ENCODE results near the gene KLK4. TPM values are rescaled to one million over a fixed set of nuclear protein-coding genes. Genes with fewer than 3 reads are reported as not detected.

The KLK4 gene
- total RNA-seq, 1 experiment from 2014 or later, result 0.84 TPM

GRCh38 chr19:50932018-50932689 lies 21.0 kb upstream of the KLK4 start:
- no TSS peak for BruUV-seq (replicated peaks)
- Histone ChIP-seq H3K4me3 (replicated peaks in 1 of 2; ENCODE audit: low read depth in 1 of 2, low read length in 2 of 2) (peak overlapping the region; percentile 6 to 43; a peak in 2 of 4 replicates), H4K20me1 (ENCODE audit: insufficient read depth) (no peaks in the 10 kb centered on the region), H3K4me1 (ENCODE audit: control insufficient read depth in 1 of 2, insufficient read depth in 2 of 2, low read length in 2 of 2) (peaks cover 47 to 54% of the 10 kb centered on the region in 2 experiments), H2AFZ (ENCODE audit: low read depth, low read length, poor library complexity, severe bottlenecking) (peak overlapping the region; percentile 63), H3K36me3 (ENCODE audit: control insufficient read depth in 1 of 2, insufficient read depth in 2 of 2, low read length in 2 of 2) (no peaks in the 10 kb centered on the region), H3K9me2 (ENCODE audit: insufficient read depth) (no peaks in the 10 kb centered on the region), H3K27me3 (ENCODE audit: insufficient read depth, low read length) (no peaks in the 10 kb centered on the region), H3K4me2 (ENCODE audit: low read length) (peak overlapping the region; percentile 82), H3K9me3 (ENCODE audit: control insufficient read depth in 1 of 2, insufficient read depth in 1 of 2, low read depth in 1 of 2, low read length in 2 of 2) (no peaks in the 10 kb centered on the region), H3K27ac (ENCODE audit: low read depth, low read length) (peak overlapping the region; percentile 78), H3K9ac (ENCODE audit: low read length) (peak overlapping the region; percentile 34), H3K79me2 (ENCODE audit: insufficient read depth, low read length) (no peaks in the 10 kb centered on the region)
- RAD21 ChIA-PET (ENCODE audit: low non-redundant PET in 1 of 2, low total read pairs in 2 of 2, uncharacterized antibody in 2 of 2, unreplicated experiment in 2 of 2), result interaction anchor here in 1 of 2 experiments (1.4 kb wide), 1 partner anchor 85 kb away, joined by 4 read pairs; no protein-coding TSS in a partner anchor
- CTCF ChIA-PET, result interaction anchor here (0.7 to 10.4 kb wide), 3 partner anchors 10 to 85 kb away, joined by 4 to 62 read pairs (median 15); no protein-coding TSS in a partner anchor
- POLR2A ChIA-PET, result interaction anchor here (0.7 to 1.4 kb wide), 2 partner anchors 51 to 85 kb away, joined by 4 to 6 read pairs; partner anchors contain the start of gene KLK7
- peak; percentile 87 for ATAC-seq
- intact Hi-C loops (cut with micrococcal nuclease), result loop anchor here (1.0 to 2.0 kb wide), 3 partner anchors 37 to 84 kb away; partner anchors contain the start of genes KLK6 and KLK8
- peak; percentile 93 for DNase-seq (ENCODE audit: low read depth, low spot score)
- TF ChIP-seq POLR2AphosphoS5 (IDR thresholded peaks at IDR 0.05; ENCODE audit: low read depth, low read length), result no peak; the same call in 1 of the 2 replicates
- TF ChIP-seq FOSL1 (IDR thresholded peaks at IDR 0.05; ENCODE audit: low read depth), result peak; percentile 72
- peak; percentile 58; the same call in 1 of the 2 replicates for TF ChIP-seq MAX (IDR thresholded peaks at IDR 0.05)
- no peak for TF ChIP-seq ZBTB33 (IDR thresholded peaks at IDR 0.05; ENCODE audit: extremely low read depth, insufficient replicate concordance, low read length)
- no peak for TF ChIP-seq ELF1 (IDR thresholded peaks at IDR 0.05; ENCODE audit: borderline replicate concordance, low read depth)
- peak; percentile 81 for TF ChIP-seq SIN3A (IDR thresholded peaks at IDR 0.05; ENCODE audit: low read depth)
- peak; percentile 37 for TF ChIP-seq RAD21 (IDR thresholded peaks at IDR 0.05; ENCODE audit: low read depth)
- TF ChIP-seq CEBPB (IDR thresholded peaks at IDR 0.05; ENCODE audit: low read depth), result peak; percentile 70
- peak; percentile 92 for TF ChIP-seq EGR1 (IDR thresholded peaks at IDR 0.05; ENCODE audit: low read depth)
- no peak for TF ChIP-seq ATF3 (IDR thresholded peaks at IDR 0.05)
- TF ChIP-seq SP1 (IDR thresholded peaks at IDR 0.05; ENCODE audit: low read depth), result peak; percentile 83
- no peak for TF ChIP-seq POLR2A (IDR thresholded peaks at IDR 0.05; ENCODE audit: borderline replicate concordance, extremely low read depth, insufficient read depth, insufficient read length)
- no peak for TF ChIP-seq ZFX (IDR thresholded peaks at IDR 0.05)
- no peak for TF ChIP-seq EZH2phosphoT487 (IDR thresholded peaks at IDR 0.05; ENCODE audit: borderline replicate concordance)
- no peak for TF ChIP-seq YY1 (IDR thresholded peaks at IDR 0.05; ENCODE audit: extremely low read depth, insufficient replicate concordance, low read depth, low read length)
- TF ChIP-seq SRF (IDR thresholded peaks at IDR 0.05; ENCODE audit: low read depth), result no peak
- peak; percentile 77 for TF ChIP-seq JUND (IDR thresholded peaks at IDR 0.05)
- TF ChIP-seq CBX3 (IDR thresholded peaks at IDR 0.05; ENCODE audit: low read depth), result 0 out of 2 replicates have a peak, but pooled peaks have one; percentile 48
- no peak for TF ChIP-seq ZNF274 (IDR thresholded peaks at IDR 0.05; ENCODE audit: low read depth, low read length)
- TF ChIP-seq REST (IDR thresholded peaks at IDR 0.05; ENCODE audit: low read depth), result no peak
